Stimulated activated memory B cell treated with anti-CD40 and anti-IgM and Interleukin-4, amounts not matched to agents 10 μg/mL and 1 μg/mL and 100 μg/mL, for 72 hours (primary cell): ENCODE measurements around the gene SERTAD2.

ENCODE experiments used
- ATAC-seq: fragments of 150-1000 bp; cut with Tn5 transposase; 2 replicates; pipeline ENCODE4 v1.10.0; 2021
- H3K27ac Mint-ChIP-seq: one replicate; pipeline ENCODE4 v1.8.0; 2022; ENCODE audit warnings: mild to moderate bottlenecking, mixed read lengths
- H3K27me3 Mint-ChIP-seq: one replicate; pipeline ENCODE4 v1.8.0; 2022; ENCODE audit warnings: mixed read lengths
- H3K36me3 Mint-ChIP-seq: one replicate; pipeline ENCODE4 v1.8.0; 2022; ENCODE audit warnings: mixed read lengths
- H3K4me1 Mint-ChIP-seq: one replicate; pipeline ENCODE4 v1.8.0; 2022; ENCODE audit warnings: mixed read lengths
- H3K4me3 Mint-ChIP-seq: one replicate; pipeline ENCODE4 v1.8.0; 2022; ENCODE audit warnings: mild to moderate bottlenecking, moderate library complexity, mixed read lengths
- H3K9me3 Mint-ChIP-seq: one replicate; pipeline ENCODE4 v1.8.0; 2022; ENCODE audit warnings: mixed read lengths

The SERTAD2 gene

DNA sequence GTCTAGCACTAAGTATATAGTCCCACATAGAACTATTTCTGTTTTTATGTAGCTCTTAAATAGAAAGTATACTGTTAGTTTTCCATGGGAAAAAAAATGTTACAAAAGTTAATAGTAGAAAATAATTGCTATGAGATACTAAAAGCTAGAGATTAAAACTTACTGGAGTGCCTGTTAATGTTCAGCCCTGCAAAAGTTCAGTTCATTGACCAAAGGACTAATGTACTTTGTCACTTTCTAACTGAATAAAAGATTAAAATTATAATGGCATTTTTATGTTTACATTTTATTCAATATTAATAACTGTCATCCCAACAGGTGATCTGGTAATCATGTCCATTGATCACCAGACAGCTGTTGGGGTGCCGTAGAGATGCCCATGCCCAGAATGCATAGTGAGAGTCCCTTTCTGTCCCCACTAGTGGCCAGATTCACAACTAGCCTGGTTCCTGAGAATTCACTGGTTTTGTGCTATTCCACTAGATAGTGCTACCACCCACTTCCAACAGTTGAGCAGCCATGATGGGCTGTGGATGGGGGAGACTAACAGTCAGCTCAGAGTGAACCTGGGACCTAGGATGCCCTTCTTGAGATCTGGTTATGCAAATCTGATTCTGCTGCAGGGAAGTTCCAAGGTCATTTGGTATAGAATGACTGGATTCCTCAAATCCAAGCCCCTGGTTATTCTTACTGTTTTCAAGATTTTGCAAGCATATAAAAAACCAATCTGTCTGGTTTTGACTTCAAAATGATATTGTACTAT is 71.8 kb downstream of the SERTAD2 start:
- Mint-ChIP-seq H3K27ac (peak overlapping the region; percentile 59), H3K4me3 (no peak overlapping the region), H3K9me3 (no peaks in the 10 kb centered on the region), H3K27me3 (no peaks in the 10 kb centered on the region), H3K36me3 (peaks cover 18% of the 10 kb centered on the region), H3K4me1 (peaks cover 21% of the 10 kb centered on the region)
- peak; percentile 62 for ATAC-seq
